DOHH2 (cell line): ENCODE data around the gene RBFOX1.

Source experiments
- H3F3A ChIP-seq: fragments of 200-600 bp; sonication (generic), shearing (Covaris generic); 2 replicates; pipeline ENCODE4 v1.6.0; 2016; ENCODE audit warnings: antibody characterized with exemption, mild to moderate bottlenecking; ENCODE audit not compliant: control insufficient read depth, insufficient read depth
- H3K27ac ChIP-seq: fragments of 200-600 bp; sonication (generic); 2 replicates; pipeline ENCODE4 v1.5.1; 2014; ENCODE audit warnings: low read depth, mild to moderate bottlenecking, low read length, moderate library complexity
- H3K27me3 ChIP-seq: fragments of 200-600 bp; sonication (generic); 2 replicates; pipeline ENCODE4 v1.6.1; 2014; ENCODE audit warnings: mild to moderate bottlenecking, low read length, mixed read lengths; ENCODE audit not compliant: control insufficient read depth
- H3K36me3 ChIP-seq: fragments of 200-600 bp; sonication (generic); 2 replicates; pipeline ENCODE4 v1.6.1; 2014; ENCODE audit warnings: mild to moderate bottlenecking, low read length, moderate library complexity, mixed read lengths; ENCODE audit not compliant: control insufficient read depth
- H3K4me1 ChIP-seq: fragments of 200-600 bp; sonication (generic); 2 replicates; pipeline ENCODE4 v1.6.1; 2014; ENCODE audit warnings: mild to moderate bottlenecking, low read length, mixed read lengths; ENCODE audit not compliant: control insufficient read depth
- H3K4me2 ChIP-seq: fragments of 200-600 bp; sonication (generic); 2 replicates; pipeline ENCODE4 v1.6.0; 2014; ENCODE audit warnings: mild to moderate bottlenecking, low read length, moderate library complexity
- H3K4me3 ChIP-seq: fragments of 200-600 bp; sonication (generic); 2 replicates; pipeline ENCODE4 v1.5.1; 2014; ENCODE audit warnings: mild to moderate bottlenecking, low read length, mixed read lengths
- H3K79me2 ChIP-seq: fragments of 200-600 bp; sonication (generic); 2 replicates; pipeline ENCODE4 v1.6.1; 2014; ENCODE audit warnings: mild to moderate bottlenecking, low read length, mixed read lengths; ENCODE audit not compliant: control insufficient read depth
- H3K9me2 ChIP-seq: fragments of 200-600 bp; sonication (generic); replicated peaks from 2 replicates; pipeline ENCODE4 v1.6.1; 2014; ENCODE audit warnings: mild to moderate bottlenecking, low read length, mixed read lengths; ENCODE audit not compliant: control insufficient read depth
- H3K9me3 ChIP-seq: fragments of 200-600 bp; sonication (generic); 2 replicates; pipeline ENCODE4 v1.6.1; 2014; ENCODE audit warnings: antibody characterized with exemption, low read length, mixed read lengths; ENCODE audit not compliant: control insufficient read depth, insufficient read depth
- H4K20me1 ChIP-seq: fragments of 200-600 bp; sonication (generic); 2 replicates; pipeline ENCODE4 v1.6.0; 2014; ENCODE audit warnings: low read depth, mild to moderate bottlenecking, antibody characterized with exemption, low read length, moderate library complexity; ENCODE audit not compliant: control insufficient read depth, insufficient read depth
- CTCF ChIP-seq: fragments of 200-600 bp; sonication (generic); IDR thresholded peaks from one replicate; pipeline ENCODE4 v1.5.1; 2014; ENCODE audit warnings: antibody characterized with exemption, mild to moderate bottlenecking, low read depth, low read length; ENCODE audit not compliant: poor library complexity, severe bottlenecking
- EZH2phosphoT487 ChIP-seq: fragments of 200-600 bp; sonication (generic); IDR thresholded peaks from 2 replicates; pipeline ENCODE4 v1.6.1; 2017; ENCODE audit warnings: borderline replicate concordance, mild to moderate bottlenecking, antibody characterized with exemption, low read length, moderate library complexity, mixed read lengths

RBFOX1 gene

GRCh38 chr16:7333180-7333725, 608 bp downstream of the RBFOX1 start:
- H3K36me3 ChIP-seq, result no peaks in the 10 kb centered on the region
- no peaks in the 10 kb centered on the region for H3K79me2 ChIP-seq
- H3K9me2 ChIP-seq, result no peaks in the 10 kb centered on the region
- H3K4me1 ChIP-seq, result no peaks in the 10 kb centered on the region
- no peaks in the 10 kb centered on the region for H3K9me3 ChIP-seq
- no peaks in the 10 kb centered on the region for H4K20me1 ChIP-seq
- no peak overlapping the region for H3K4me3 ChIP-seq
- H3K4me2 ChIP-seq, result no peak overlapping the region
- H3K27me3 ChIP-seq, result no peaks in the 10 kb centered on the region
- H3K27ac ChIP-seq, result no peak overlapping the region
- TF ChIP-seq EZH2phosphoT487 (no peak), CTCF (no peak)
- H3F3A ChIP-seq, result no peaks in the 10 kb centered on the region

- Histone ChIP-seq H3K27ac (no peak overlapping the region), H4K20me1 (no peaks in the 10 kb centered on the region), H3K4me2 (no peak overlapping the region), H3F3A (no peaks in the 10 kb centered on the region), H3K36me3 (no peaks in the 10 kb centered on the region), H3K4me3 (no peak overlapping the region), H3K27me3 (no peaks in the 10 kb centered on the region), H3K9me3 (no peaks in the 10 kb centered on the region), H3K9me2 (no peaks in the 10 kb centered on the region), H3K79me2 (no peaks in the 10 kb centered on the region), H3K4me1 (no peaks in the 10 kb centered on the region)
- TF ChIP-seq CTCF (no peak), EZH2phosphoT487 (no peak)
Observed at GRCh38 chr16:7334801-7335560, 2.3 kb downstream of the RBFOX1 start.

GRCh38 chr16:7335991-7336634, 3.5 kb downstream of the RBFOX1 start:
- H3K9me2 ChIP-seq, result no peaks in the 10 kb centered on the region
- TF ChIP-seq CTCF (no peak), EZH2phosphoT487 (no peak)
- no peak overlapping the region for H3K27ac ChIP-seq
- H3K36me3 ChIP-seq, result no peaks in the 10 kb centered on the region
- H3K9me3 ChIP-seq, result no peaks in the 10 kb centered on the region
- no peak overlapping the region for H3K4me3 ChIP-seq
- no peaks in the 10 kb centered on the region for H3F3A ChIP-seq
- H3K27me3 ChIP-seq, result no peaks in the 10 kb centered on the region
- H3K4me1 ChIP-seq, result no peaks in the 10 kb centered on the region
- no peaks in the 10 kb centered on the region for H4K20me1 ChIP-seq
- no peaks in the 10 kb centered on the region for H3K79me2 ChIP-seq
- H3K4me2 ChIP-seq, result no peak overlapping the region
